OCI-LY3 (cell line): ENCODE data around the gene FHOD1.

Experiments used
- H2AFZ ChIP-seq: fragments of 200-600, 300-600 bp; shearing (Covaris generic); 2 replicates; pipeline ENCODE4 v1.6.0; 2014; ENCODE audit warnings: antibody characterized with exemption, low read depth, low read length
- H3K27ac ChIP-seq: fragments of 200-600, 300-600 bp; sonication (generic); 2 replicates; pipeline ENCODE4 v1.5.1; 2014; ENCODE audit warnings: mild to moderate bottlenecking, low read length, moderate library complexity, mixed read lengths
- H3K27me3 ChIP-seq: fragments of 200-600, 300-600 bp; sonication (generic); 2 replicates; pipeline ENCODE4 v1.6.1; 2014; ENCODE audit warnings: low read depth, low read length, mixed read lengths
- H3K36me3 ChIP-seq: fragments of 200-600, 300-600 bp; sonication (generic); replicated peaks from 2 replicates; pipeline ENCODE3; 2014; ENCODE audit warnings: low read depth, low read length, mixed read lengths
- H3K4me1 ChIP-seq: fragments of 300-600, 200-600 bp; sonication (generic); 2 replicates; pipeline ENCODE4 v1.6.1; 2014; ENCODE audit warnings: low read length, mixed read lengths
- H3K4me2 ChIP-seq: fragments of 200-600, 300-600 bp; sonication (generic); 2 replicates; pipeline ENCODE4 v1.6.1; 2014; ENCODE audit warnings: low read length, mixed read lengths
- H3K4me3 ChIP-seq: fragments of 300-600, 200-600 bp; sonication (generic); 2 replicates; pipeline ENCODE4 v1.5.1; 2014; ENCODE audit warnings: antibody characterized with exemption, mild to moderate bottlenecking, low read length, moderate library complexity
- H3K79me2 ChIP-seq: fragments of 300-600, 200-600 bp; shearing (Covaris generic); 2 replicates; pipeline ENCODE4 v1.6.1; 2014; ENCODE audit warnings: mild to moderate bottlenecking, low read length, mixed read lengths
- H3K9ac ChIP-seq: fragments of 300-600, 200-600 bp; shearing (Covaris generic); 2 replicates; pipeline ENCODE4 v1.6.0; 2014; ENCODE audit warnings: mild to moderate bottlenecking, low read length, moderate library complexity
- H3K9me3 ChIP-seq: fragments of 200-600, 300-600 bp; shearing (Covaris generic); 2 replicates; pipeline ENCODE4 v1.6.1; 2014; ENCODE audit warnings: low read length, mixed read lengths; ENCODE audit not compliant: insufficient read depth
- H4K20me1 ChIP-seq: fragments of 200-600, 300-600 bp; sonication (generic); 2 replicates; pipeline ENCODE4 v1.6.1; 2016; ENCODE audit warnings: low read length, mixed read lengths; ENCODE audit not compliant: insufficient read depth
- CTCF ChIP-seq: fragments of 200-600, 300-600 bp; sonication (generic); IDR thresholded peaks from 2 replicates; pipeline ENCODE4 v1.5.1; 2014; ENCODE audit warnings: antibody characterized with exemption, low read length, low read depth
- EZH2phosphoT487 ChIP-seq: fragments of 200-600 bp; shearing (Covaris generic); IDR thresholded peaks from 2 replicates; pipeline ENCODE4 v1.6.1; 2018; ENCODE audit warnings: antibody characterized with exemption, mixed run types, low read depth

The FHOD1 gene

GRCh38 chr16:67264866-67265265 lies 17.6 kb upstream of the FHOD1 start:
- Histone ChIP-seq H3K4me2 (no peak overlapping the region), H3K27ac (no peak overlapping the region), H3K9me3 (no peaks in the 10 kb centered on the region), H3K79me2 (no peaks in the 10 kb centered on the region), H3K9ac (no peak overlapping the region), H3K4me3 (no peak overlapping the region), H2AFZ (no peak overlapping the region), H4K20me1 (no peaks in the 10 kb centered on the region), H3K4me1 (no peaks in the 10 kb centered on the region), H3K36me3 (no peaks in the 10 kb centered on the region), H3K27me3 (no peaks in the 10 kb centered on the region)
- TF ChIP-seq CTCF (no peak), EZH2phosphoT487 (no peak)

DNA sequence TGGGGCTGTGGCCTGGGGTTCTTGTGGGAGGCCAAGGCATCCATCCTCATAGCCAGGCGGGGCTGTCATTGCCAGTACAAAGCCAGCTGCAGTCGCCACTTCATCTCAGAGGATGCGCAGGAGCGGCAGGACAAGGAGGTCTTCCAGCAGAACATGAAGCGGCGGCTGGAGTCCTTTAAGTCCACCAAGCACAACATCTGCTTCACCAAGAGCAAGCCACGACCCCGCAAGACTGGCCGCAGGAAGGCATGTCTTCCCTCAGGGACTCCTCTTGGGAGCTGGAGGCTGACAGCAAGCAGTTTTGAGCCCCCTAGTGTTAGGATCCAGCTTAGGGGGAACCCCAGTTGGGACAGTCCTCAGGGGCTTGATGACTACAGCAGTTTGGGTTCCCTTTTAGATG lies 17.0 kb upstream of the FHOD1 start:
- H3K9me3 ChIP-seq: no peaks in the 10 kb centered on the region
- no peaks in the 10 kb centered on the region for H3K36me3 ChIP-seq
- no peak overlapping the region for H3K4me2 ChIP-seq
- TF ChIP-seq CTCF: peak; percentile 15; the same call in 1 of the 2 replicates
- TF ChIP-seq EZH2phosphoT487: no peak
- no peak overlapping the region for H3K4me3 ChIP-seq
- H3K4me1 ChIP-seq: no peaks in the 10 kb centered on the region
- H4K20me1 ChIP-seq: no peaks in the 10 kb centered on the region
- H3K79me2 ChIP-seq: no peaks in the 10 kb centered on the region
- H2AFZ ChIP-seq: no peak overlapping the region
- H3K27me3 ChIP-seq: no peaks in the 10 kb centered on the region
- H3K27ac ChIP-seq: no peak overlapping the region
- H3K9ac ChIP-seq: no peak overlapping the region

GRCh38 chr16:67263201-67263600 lies 15.9 kb upstream of the FHOD1 start:
- H3K4me3 ChIP-seq: no peak overlapping the region
- no peak overlapping the region for H2AFZ ChIP-seq
- no peaks in the 10 kb centered on the region for H3K27me3 ChIP-seq
- no peak overlapping the region for H3K27ac ChIP-seq
- H3K9me3 ChIP-seq: no peaks in the 10 kb centered on the region
- TF ChIP-seq CTCF: no peak
- no peak for TF ChIP-seq EZH2phosphoT487
- peaks cover 3% of the 10 kb centered on the region for H3K36me3 ChIP-seq
- H3K4me1 ChIP-seq: no peaks in the 10 kb centered on the region
- no peak overlapping the region for H3K9ac ChIP-seq
- no peaks in the 10 kb centered on the region for H4K20me1 ChIP-seq
- H3K4me2 ChIP-seq: no peak overlapping the region
- no peaks in the 10 kb centered on the region for H3K79me2 ChIP-seq

DNA sequence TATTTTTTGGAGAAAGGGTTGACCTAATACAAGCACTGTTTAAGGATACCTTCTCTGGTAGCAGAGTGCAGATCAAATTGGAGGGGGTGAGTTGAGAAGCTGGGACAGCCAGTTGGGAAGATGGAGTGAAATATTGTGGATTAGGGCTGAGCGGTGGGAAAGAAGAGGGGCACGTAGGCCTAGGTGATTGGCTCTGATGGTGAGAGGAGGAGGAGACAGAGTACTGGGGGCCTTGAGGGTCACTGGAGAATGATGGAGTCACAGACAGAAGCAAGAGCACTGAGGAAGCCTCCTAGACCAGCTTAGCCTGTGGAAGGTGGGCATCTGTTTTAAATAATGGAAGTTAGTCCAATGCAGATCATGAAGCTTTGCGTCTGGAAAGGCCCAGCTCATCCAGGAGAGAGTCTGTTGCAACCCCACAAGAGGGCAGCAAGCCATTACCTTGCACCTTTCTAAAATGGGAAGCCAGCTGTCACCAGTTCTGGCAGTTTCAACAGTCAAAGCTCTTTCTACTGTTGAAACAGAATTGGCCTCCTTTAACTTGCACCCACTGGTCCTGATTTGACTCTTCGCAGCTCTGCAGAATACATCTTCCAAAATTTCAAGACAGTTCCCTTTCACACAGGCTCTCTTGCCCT lies 13.3 kb upstream of the FHOD1 start:
- H4K20me1 ChIP-seq: no peaks in the 10 kb centered on the region
- no peak overlapping the region for H3K9ac ChIP-seq
- no peak overlapping the region for H3K4me3 ChIP-seq
- H3K79me2 ChIP-seq: no peaks in the 10 kb centered on the region
- peaks cover 12% of the 10 kb centered on the region for H3K36me3 ChIP-seq
- no peaks in the 10 kb centered on the region for H3K4me1 ChIP-seq
- no peaks in the 10 kb centered on the region for H3K27me3 ChIP-seq
- TF ChIP-seq CTCF (peak; percentile 65), EZH2phosphoT487 (no peak)
- no peaks in the 10 kb centered on the region for H3K9me3 ChIP-seq
- H3K27ac ChIP-seq: no peak overlapping the region
- no peak overlapping the region for H3K4me2 ChIP-seq
- H2AFZ ChIP-seq: no peak overlapping the region
